Uterus (tissue), 4 donors: ENCODE results near the gene BSND. TPM values are rescaled to one million over a fixed set of nuclear protein-coding genes. Genes with fewer than 3 reads are reported as not detected.
A peak's percentile ranks its signal among the peaks of the same experiment; 100 is the strongest.

Source experiments
- DNase-seq, 2 donors: peaks; one replicate each; pipeline ENCODE4 v3.0.0-alpha.2; 2019 to 2020
- H3K27ac ChIP-seq, 2 donors: fragments of 200-600 bp; sonication (generic); 1 replicate in 1 of 2; 2 replicates in 1 of 2; pipeline ENCODE4 v1.5.1; 2016 to 2018
- H3K27me3 ChIP-seq, 2 donors: fragments of 200-600 bp; sonication (generic); one replicate each; pipeline ENCODE4 v1.5.1; 2018 to 2019; ENCODE audit warnings: control low read depth in 1 of 2
- H3K36me3 ChIP-seq, 2 donors: fragments of 200-600 bp; sonication (generic); one replicate each; pipeline ENCODE4 v1.5.1; 2019; ENCODE audit warnings: control low read depth in 1 of 2
- H3K4me1 ChIP-seq, 2 donors: fragments of 200-600 bp; sonication (generic); one replicate each; pipeline ENCODE4 v1.5.1; 2018 to 2019; ENCODE audit warnings: control low read depth in 1 of 2
- H3K4me3 ChIP-seq, 2 donors: fragments of 200-600 bp; sonication (generic); 1 replicate in 1 of 2; 2 replicates in 1 of 2; pipeline ENCODE4 v1.5.1; 2018 to 2019; ENCODE audit warnings: mild to moderate bottlenecking in 1 of 2
- H3K9me3 ChIP-seq, 2 donors: fragments of 200-600 bp; sonication (generic); one replicate each; pipeline ENCODE4 v1.5.1; 2019; ENCODE audit warnings: control low read depth in 1 of 2
- CTCF ChIP-seq, 4 experiments: fragments of 200-600 bp in 2 of 4; fragments of 450-650 bp in 2 of 4; sonication (generic) in 2 of 4; IDR thresholded peaks; one replicate each; pipeline ENCODE4 v1.5.1; 2016 to 2019; ENCODE audit warnings: antibody characterized with exemption in 4 of 4, mild to moderate bottlenecking in 2 of 4, moderate library complexity in 1 of 4
- POLR2A ChIP-seq, 2 donors: fragments of 450-650 bp; IDR thresholded peaks; one replicate each; pipeline ENCODE4 v1.6.1; 2016; ENCODE audit warnings: antibody characterized with exemption in 2 of 2, mild to moderate bottlenecking in 1 of 2, moderate library complexity in 1 of 2
- intact Hi-C: fragments of 100-400 bp; cut with DNase I; formaldehyde crosslinking; loops from one replicate; pipeline ENCODE4 v1.15.1; 2023; ENCODE audit warnings: low total_unique reads
- total RNA-seq, 4 donors: library from RNA; depleted of rRNA in 3 of 4; stranded (reverse); fragments of >200 nt in 3 of 4; gene quantifications; one replicate each; pipeline versions ENCODE4 v1.1.0 to v1.2.4, GENCODE V29; 2014 to 2023
- donor health status: DM: yes; HTN: yes; CAD: no.

BSND gene
- total RNA-seq, 4 donors from 2014 or later, result not detected

- intact Hi-C loops, result no loop called here
- no peaks in the 10 kb centered on the region for H3K9me3 ChIP-seq
- H3K4me1 ChIP-seq, result peaks cover 0 to 4% of the 10 kb centered on the region in 2 donors
- H3K27me3 ChIP-seq, result peaks cover 0 to 7% of the 10 kb centered on the region in 2 donors
- H3K27ac ChIP-seq, result no peak overlapping the region
- no peaks in the 10 kb centered on the region for H3K36me3 ChIP-seq
- no peak overlapping the region for H3K4me3 ChIP-seq
- DNase-seq, result no peak
- TF ChIP-seq CTCF (IDR thresholded peaks at IDR 0.05) (no peak), POLR2A (IDR thresholded peaks at IDR 0.05) (no peak)
These were observed 18.6 kb upstream of the BSND start for GRCh38 chr1:54980046-54980527.

GRCh38 chr1:54980528-54981241 is 18.0 kb upstream of the BSND start, which contains the start of gene TMEM61:
TMEM61 (plus strand) TSS chr1:54980628; CDS start chr1:54981066, 438 bp downstream.
- no peak within 1 kb of the TSS for H3K27ac ChIP-seq
- DNase-seq, result peak in 1 of 2 donors; percentile 9
- intact Hi-C loops, result no loop called here
- H3K4me1 ChIP-seq, result peaks cover 0 to 4% of the 10 kb centered on the region in 2 donors
- no peaks in the 10 kb centered on the region for H3K9me3 ChIP-seq
- TF ChIP-seq CTCF (IDR thresholded peaks at IDR 0.05), result no peak
- no peak for TF ChIP-seq POLR2A (IDR thresholded peaks at IDR 0.05)
- H3K36me3 ChIP-seq, result no peaks in the 10 kb centered on the region
- H3K4me3 ChIP-seq, result no peak within 1 kb of the TSS
- H3K27me3 ChIP-seq, result peaks cover 0 to 7% of the 10 kb centered on the region in 2 donors

- no peak for DNase-seq
- no peak for TF ChIP-seq CTCF (IDR thresholded peaks at IDR 0.05)
- no peak for TF ChIP-seq POLR2A (IDR thresholded peaks at IDR 0.05)
- H3K4me1 ChIP-seq, result peaks cover 0 to 4% of the 10 kb centered on the region in 2 donors
- peaks cover 0 to 7% of the 10 kb centered on the region in 2 donors for H3K27me3 ChIP-seq
- H3K9me3 ChIP-seq, result no peaks in the 10 kb centered on the region
- no peak overlapping the region for H3K27ac ChIP-seq
- no peaks in the 10 kb centered on the region for H3K36me3 ChIP-seq
- no peak overlapping the region for H3K4me3 ChIP-seq
- intact Hi-C loops, result no loop called here
These were observed 17.3 kb upstream of the BSND start for GRCh38 chr1:54981466-54981865.

- Histone ChIP-seq H3K9me3 (no peaks in the 10 kb centered on the region), H3K4me3 (no peak overlapping the region), H3K27me3 (peaks cover 0 to 7% of the 10 kb centered on the region in 2 donors), H3K27ac (no peak overlapping the region), H3K36me3 (no peaks in the 10 kb centered on the region), H3K4me1 (peaks cover 0 to 4% of the 10 kb centered on the region in 2 donors)
- DNase-seq, result peak in 1 of 2 donors; percentile 5
- intact Hi-C loops, result no loop called here
- TF ChIP-seq POLR2A (IDR thresholded peaks at IDR 0.05) (no peak), CTCF (IDR thresholded peaks at IDR 0.05) (no peak)
These were observed 16.0 kb upstream of the BSND start for GRCh38 chr1:54982739-54983138.

GRCh38 chr1:54984131-54984842 is 14.4 kb upstream of the BSND start:
- no peak for TF ChIP-seq POLR2A (IDR thresholded peaks at IDR 0.05)
- no peak for TF ChIP-seq CTCF (IDR thresholded peaks at IDR 0.05)
- Histone ChIP-seq H3K27ac (no peak overlapping the region), H3K4me3 (no peak overlapping the region), H3K4me1 (peaks cover 0 to 4% of the 10 kb centered on the region in 2 donors), H3K36me3 (no peaks in the 10 kb centered on the region), H3K27me3 (peaks cover 0 to 7% of the 10 kb centered on the region in 2 donors), H3K9me3 (no peaks in the 10 kb centered on the region)
- peak in 1 of 2 donors; percentile 2 for DNase-seq
- intact Hi-C loops, result no loop called here
